ENCODE data around the gene S100A13. TPM values are rescaled to one million over a fixed set of nuclear protein-coding genes. Genes with fewer than 3 reads are reported as not detected.
A peak's percentile ranks its signal among the peaks of the same experiment; 100 is the strongest.
"Not testable (repeated sequence)": the region's sequence is repeated elsewhere in the genome, so short reads cannot be mapped to it uniquely, and the experiment has no call there.

Gene S100A13
- total RNA-seq, 6 experiments from 2014 or later, result 162 to 225 (median 208) TPM

DNA sequence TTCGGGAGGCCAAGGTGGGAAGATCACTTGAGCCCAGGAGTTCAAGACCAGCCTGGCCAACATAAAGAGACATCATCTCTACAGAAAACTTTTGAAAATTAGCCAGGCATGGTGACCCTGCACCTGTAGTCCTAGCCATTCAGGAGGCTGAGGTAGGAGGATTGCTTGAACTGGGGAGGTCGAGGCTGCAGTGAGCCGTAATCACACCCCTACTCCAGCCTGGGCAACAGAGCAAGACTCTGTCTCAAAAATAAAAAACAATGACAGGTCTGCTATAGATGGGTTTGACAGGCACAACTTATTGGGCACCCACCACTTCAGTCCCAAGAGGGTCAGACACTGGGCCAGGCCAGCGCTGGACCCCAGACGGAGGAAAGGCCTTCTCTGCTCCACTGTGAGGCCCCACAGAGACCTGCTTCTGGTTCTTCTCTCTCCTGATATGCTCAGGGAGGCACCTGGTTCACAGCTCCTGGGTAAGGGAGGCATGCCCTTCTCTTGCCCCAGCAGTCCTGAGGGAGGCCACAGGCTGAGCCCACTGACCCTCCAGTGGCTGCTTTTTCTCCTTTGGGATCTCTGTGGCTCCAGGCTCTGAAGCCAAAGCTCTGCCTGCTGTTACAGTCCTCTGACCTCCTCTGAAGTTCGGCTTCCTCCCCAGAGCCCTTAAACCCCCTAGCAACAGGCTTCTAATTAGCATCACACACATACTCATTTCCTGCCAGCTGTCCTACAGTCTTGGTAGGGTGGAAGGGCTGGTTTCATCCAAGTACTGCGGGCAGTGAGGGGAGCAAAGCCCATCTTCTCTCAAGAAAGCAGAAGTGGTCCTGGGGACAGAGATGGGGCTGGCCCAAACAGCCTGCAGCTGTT, 28.8 kb downstream of the S100A13 start:
- Mint-ChIP-seq H3K27me3 (ENCODE audit: insufficient read depth) (no peaks in the 10 kb centered on the region; the same call in 1 of the 2 replicates), H3K27ac (peak overlapping the region; percentile 86)
- peak; percentile 53 for DNase-seq

GRCh38 chr1:153597206-153597605, 30.1 kb downstream of the S100A13 start:
- Mint-ChIP-seq H3K9me3 (no peaks in the 10 kb centered on the region), H3K36me3 (ENCODE audit: low read depth) (peaks cover 19% of the 10 kb centered on the region; the same call in 1 of the 2 replicates), H3K4me1 (ENCODE audit: low read depth) (peaks cover 44% of the 10 kb centered on the region), H3K4me3 (peak overlapping the region; percentile 33; the same call in 1 of the 2 replicates), H3K27ac (peak overlapping the region; percentile 86), H3K27me3 (ENCODE audit: insufficient read depth) (no peaks in the 10 kb centered on the region; the same call in 1 of the 2 replicates)
- TF ChIP-seq CTCF (IDR thresholded peaks at IDR 0.05), result no peak
- DNase-seq, result peak; percentile 86

More for the DNA sequence above, 28.8 kb downstream of the S100A13 start:
- Mint-ChIP-seq H3K4me3 (peak overlapping the region; percentile 28; the same call in 1 of the 2 replicates), H3K4me1 (ENCODE audit: low read depth) (peaks cover 44% of the 10 kb centered on the region), H3K9me3 (no peaks in the 10 kb centered on the region), H3K36me3 (ENCODE audit: low read depth) (peaks cover 20% of the 10 kb centered on the region; the same call in 1 of the 2 replicates)
- TF ChIP-seq CTCF (IDR thresholded peaks at IDR 0.05), result no peak

DNA sequence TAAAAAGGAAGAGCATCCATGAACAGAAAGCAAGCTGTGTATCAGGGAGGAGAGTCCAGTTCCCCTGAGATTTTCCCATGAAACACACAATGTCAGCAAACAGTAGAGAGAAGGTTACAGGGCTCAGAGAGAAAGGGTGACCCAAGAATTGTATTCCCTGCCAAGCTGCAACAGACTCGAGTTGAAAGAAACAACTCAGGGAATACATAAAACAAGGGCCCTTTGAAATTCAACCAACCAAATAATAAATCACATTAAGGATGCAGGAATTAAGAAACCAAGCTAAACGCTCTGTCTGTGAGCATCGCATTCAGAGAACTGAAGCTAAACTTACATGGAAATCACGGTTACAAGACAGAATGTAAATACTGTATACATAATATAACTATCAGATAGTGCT, 34.6 kb downstream of the S100A13 start:
- Mint-ChIP-seq H3K4me3 (no peak overlapping the region), H3K9me3 (no peaks in the 10 kb centered on the region), H3K27ac (no peak overlapping the region), H3K4me1 (ENCODE audit: low read depth) (peaks cover 27% of the 10 kb centered on the region), H3K27me3 (ENCODE audit: insufficient read depth) (no peaks in the 10 kb centered on the region; the same call in 1 of the 2 replicates), H3K36me3 (ENCODE audit: low read depth) (peaks cover 19% of the 10 kb centered on the region)
- DNase-seq, result no peak
- no peak for TF ChIP-seq CTCF (IDR thresholded peaks at IDR 0.05)

DNA sequence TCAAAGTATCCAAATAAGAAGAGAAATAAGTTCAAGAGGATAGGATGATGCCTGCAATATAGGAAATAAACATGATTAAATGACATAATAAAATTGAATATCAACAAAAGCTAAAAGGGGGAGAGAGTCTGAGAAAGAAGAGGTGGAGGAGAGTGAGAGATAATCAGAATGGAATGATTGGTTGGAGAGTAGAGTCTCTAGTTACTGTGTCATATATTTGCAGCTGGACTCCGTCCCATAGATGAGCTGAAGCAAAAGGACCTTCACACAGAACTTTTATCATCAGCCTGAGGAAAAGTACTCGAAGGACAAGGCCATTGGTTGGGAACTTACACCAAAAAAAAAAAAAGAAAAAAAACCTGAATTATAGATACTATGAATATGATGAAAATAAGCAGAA, 38.8 kb downstream of the S100A13 start:
- Mint-ChIP-seq H3K36me3 (ENCODE audit: low read depth) (peaks cover 9% of the 10 kb centered on the region), H3K4me3 (no peak overlapping the region), H3K4me1 (ENCODE audit: low read depth) (peaks cover 34% of the 10 kb centered on the region), H3K27ac (peak overlapping the region; percentile 17; the same call in 1 of the 2 replicates), H3K9me3 (no peaks in the 10 kb centered on the region), H3K27me3 (ENCODE audit: insufficient read depth) (no peaks in the 10 kb centered on the region; the same call in 1 of the 2 replicates)
- TF ChIP-seq CTCF (IDR thresholded peaks at IDR 0.05), result no peak
- DNase-seq, result no peak

- H3K27me3 Mint-ChIP-seq (ENCODE audit: insufficient read depth); DNase-seq; H3K4me3 Mint-ChIP-seq; H3K9me3 Mint-ChIP-seq; H3K36me3 Mint-ChIP-seq (ENCODE audit: low read depth): not testable (repeated sequence)
- H3K4me1 Mint-ChIP-seq (ENCODE audit: low read depth), result peaks cover 34% of the 10 kb centered on the region
- peak overlapping the region; percentile 17; the same call in 1 of the 2 replicates for H3K27ac Mint-ChIP-seq
Measured at GRCh38 chr1:153588033-153588432, 39.3 kb downstream of the S100A13 start.

DNA sequence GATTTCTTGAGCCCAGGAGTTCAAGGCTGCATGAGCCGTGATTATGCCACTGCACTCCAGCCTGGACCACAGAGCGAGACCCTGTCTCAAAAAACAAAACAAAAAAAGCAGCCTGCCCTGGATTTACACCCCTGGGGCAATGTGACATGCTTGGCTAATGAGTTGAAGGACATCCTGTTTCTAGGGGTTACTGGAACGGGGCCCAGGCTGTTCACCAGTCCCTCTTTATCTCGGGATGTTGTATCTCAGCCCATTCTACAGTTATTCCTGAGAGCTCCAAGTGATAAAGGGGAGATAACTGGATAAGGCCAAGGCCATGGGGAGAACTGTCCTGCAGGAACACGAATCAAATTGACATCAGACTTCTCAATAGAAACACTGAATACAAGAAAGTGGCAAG, 40.0 kb downstream of the S100A13 start:
- peaks cover 9% of the 10 kb centered on the region for H3K36me3 Mint-ChIP-seq (ENCODE audit: low read depth)
- H3K27me3 Mint-ChIP-seq (ENCODE audit: insufficient read depth), result no peaks in the 10 kb centered on the region
- H3K27ac Mint-ChIP-seq, result peak overlapping the region; percentile 26; the same call in 1 of the 2 replicates
- H3K4me3 Mint-ChIP-seq, result no peak overlapping the region
- TF ChIP-seq CTCF (IDR thresholded peaks at IDR 0.05), result no peak
- no peaks in the 10 kb centered on the region for H3K9me3 Mint-ChIP-seq
- peaks cover 34% of the 10 kb centered on the region for H3K4me1 Mint-ChIP-seq (ENCODE audit: low read depth)
- peak; percentile 30 for DNase-seq
